HepG2 (cell line): Measurements from ENCODE around the gene CARD9. TPM values are rescaled to one million over a fixed set of nuclear protein-coding genes. Genes with fewer than 3 reads are reported as not detected.

ENCODE experiments used
- ELF3 ChIP-seq: IDR thresholded peaks from 2 replicates; pipeline ENCODE4 v1.6.1; 2016; ENCODE audit warnings: missing genetic modification reagents, missing compliant biosample characterization
- FOXJ3 ChIP-seq: sonication (generic); formaldehyde crosslinking; IDR thresholded peaks from 2 replicates; pipeline ENCODE4 v1.4.0; 2020; ENCODE audit warnings: missing genetic modification reagents, mild to moderate bottlenecking, borderline replicate concordance
- MYC ChIP-seq: sonication (generic); formaldehyde crosslinking; IDR thresholded peaks from 2 replicates; pipeline ENCODE4 v1.9.0; 2021; ENCODE audit warnings: missing genetic modification reagents, borderline replicate concordance
- PAF1 ChIP-seq: IDR thresholded peaks from 2 replicates; pipeline ENCODE4 v1.6.1; 2016; ENCODE audit warnings: missing genetic modification reagents, missing compliant biosample characterization
- PAX8 ChIP-seq: sonication (generic); formaldehyde crosslinking; IDR thresholded peaks from 2 replicates; pipeline ENCODE4 v1.8.0; 2022; ENCODE audit warnings: mild to moderate bottlenecking, missing genetic modification reagents, borderline replicate concordance
- STAG1 ChIP-seq: sonication (generic); formaldehyde crosslinking; IDR thresholded peaks from 2 replicates; pipeline ENCODE4 v1.4.0; 2020; ENCODE audit warnings: missing genetic modification reagents
- ZBTB43 ChIP-seq: sonication (generic); formaldehyde crosslinking; conservative IDR thresholded peaks from 2 replicates; pipeline ENCODE4 v1.4.0; 2020; ENCODE audit warnings: missing genetic modification reagents
- ZMAT3 ChIP-seq: sonication (generic); formaldehyde crosslinking; conservative IDR thresholded peaks from 2 replicates; pipeline ENCODE4 v1.7.0; 2021; ENCODE audit warnings: missing genetic modification reagents
- ZNF235 ChIP-seq: sonication (generic); formaldehyde crosslinking; IDR thresholded peaks from 2 replicates; pipeline ENCODE4 v1.8.1; 2023; ENCODE audit warnings: mild to moderate bottlenecking, missing genetic modification reagents, borderline replicate concordance
- ZNF329 ChIP-seq: sonication (generic); formaldehyde crosslinking; IDR thresholded peaks from 2 replicates; pipeline ENCODE4 v1.9.0; 2021; ENCODE audit warnings: low read depth, mild to moderate bottlenecking, missing genetic modification reagents
- ZNF484 ChIP-seq: sonication (generic); formaldehyde crosslinking; IDR thresholded peaks from 2 replicates; pipeline ENCODE4 v1.5.1; 2020; ENCODE audit warnings: mild to moderate bottlenecking, low read depth, missing genetic modification reagents, borderline replicate concordance
- ZNF589 ChIP-seq: sonication (generic); formaldehyde crosslinking; conservative IDR thresholded peaks from 2 replicates; pipeline ENCODE4 v1.8.0; 2022; ENCODE audit warnings: mild to moderate bottlenecking, moderate library complexity, missing genetic modification reagents
- ZNF709 ChIP-seq: sonication (generic); formaldehyde crosslinking; IDR thresholded peaks from 2 replicates; pipeline ENCODE4 v1.5.0; 2020; ENCODE audit warnings: mild to moderate bottlenecking, missing genetic modification reagents
- ZNF816 ChIP-seq: sonication (generic); formaldehyde crosslinking; IDR thresholded peaks from 2 replicates; pipeline ENCODE4 v1.8.0; 2022; ENCODE audit warnings: missing genetic modification reagents, mild to moderate bottlenecking, borderline replicate concordance
- ZNF841 ChIP-seq: sonication (generic); formaldehyde crosslinking; IDR thresholded peaks from 2 replicates; pipeline ENCODE4 v1.8.1; 2023; ENCODE audit warnings: missing genetic modification reagents, borderline replicate concordance
- ZSCAN9 ChIP-seq: IDR thresholded peaks from 2 replicates; pipeline ENCODE4 v1.6.1; 2016; ENCODE audit warnings: borderline replicate concordance
- polyA plus RNA-seq, 8 experiments: library from polyadenylated mRNA; depleted of rRNA in 3 of 8; stranded (reverse) in 7 of 8; unstranded in 1 of 8; fragments of >200 nt; fragmentation: Illumina TruSeq in 4 of 8; extraction: Trizol in 4 of 8; gene quantifications; 2 replicates each; pipeline versions ENCODE4 v1.2.1 to v1.2.3, GENCODE V29; 2011 to 2016; ENCODE audit warnings: low read depth in 4 of 8, missing spikeins in 1 of 8, mixed read lengths in 1 of 8; ENCODE audit not compliant: insufficient read depth in 1 of 8
- total RNA-seq, 5 experiments: library from RNA; depleted of rRNA; stranded (reverse); fragments of >200 nt; fragmentation: Illumina TruSeq; extraction: Trizol; gene quantifications; 2 replicates each; pipeline ENCODE4 v1.2.3, GENCODE V29; 2016; ENCODE audit warnings: low read depth in 1 of 5
- TF ChIP-seq, protein P1 (sequence below), 2 experiments: sonication (generic) in 1 of 2; formaldehyde crosslinking in 1 of 2; IDR thresholded peaks; 2 replicates each; pipeline versions ENCODE4 v1.4.0 to v1.6.1; 2016 to 2020; ENCODE audit warnings: borderline replicate concordance in 1 of 2, low read depth in 1 of 2, mild to moderate bottlenecking in 1 of 2, missing genetic modification reagents in 1 of 2
- TF ChIP-seq, protein P2 (sequence below): sonication (generic); formaldehyde crosslinking; IDR thresholded peaks from 2 replicates; pipeline ENCODE4 v1.4.0; 2020; ENCODE audit warnings: missing genetic modification reagents, borderline replicate concordance
- TF ChIP-seq, protein P3 (sequence below): sonication (generic); formaldehyde crosslinking; IDR thresholded peaks from 2 replicates; pipeline ENCODE4 v1.8.1; 2023; ENCODE audit warnings: missing genetic modification reagents, inconsistent platforms, borderline replicate concordance

Gene CARD9
- total and polyA plus RNA-seq, 2 of the 13 experiments (the other 11 are each of a cell fraction or from before 2014, with no cell fraction given) = 3.3 to 7.4 TPM

GRCh38 chr9:136400038-136400834, 26.8 kb upstream of the CARD9 start, which contains the start of gene SNAPC4 (continued):
- TF ChIP-seq, protein P1, sequence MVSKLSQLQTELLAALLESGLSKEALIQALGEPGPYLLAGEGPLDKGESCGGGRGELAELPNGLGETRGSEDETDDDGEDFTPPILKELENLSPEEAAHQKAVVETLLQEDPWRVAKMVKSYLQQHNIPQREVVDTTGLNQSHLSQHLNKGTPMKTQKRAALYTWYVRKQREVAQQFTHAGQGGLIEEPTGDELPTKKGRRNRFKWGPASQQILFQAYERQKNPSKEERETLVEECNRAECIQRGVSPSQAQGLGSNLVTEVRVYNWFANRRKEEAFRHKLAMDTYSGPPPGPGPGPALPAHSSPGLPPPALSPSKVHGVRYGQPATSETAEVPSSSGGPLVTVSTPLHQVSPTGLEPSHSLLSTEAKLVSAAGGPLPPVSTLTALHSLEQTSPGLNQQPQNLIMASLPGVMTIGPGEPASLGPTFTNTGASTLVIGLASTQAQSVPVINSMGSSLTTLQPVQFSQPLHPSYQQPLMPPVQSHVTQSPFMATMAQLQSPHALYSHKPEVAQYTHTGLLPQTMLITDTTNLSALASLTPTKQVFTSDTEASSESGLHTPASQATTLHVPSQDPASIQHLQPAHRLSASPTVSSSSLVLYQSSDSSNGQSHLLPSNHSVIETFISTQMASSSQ (IDR thresholded peaks at IDR 0.05; ENCODE audit: low read depth) = no peak
- TF ChIP-seq, protein P1 (CRISPR knock-in tag; IDR thresholded peaks at IDR 0.05; ENCODE audit: borderline replicate concordance) = no peak
- TF ChIP-seq PAF1 (CRISPR knock-in tag) = no peak
- TF ChIP-seq ZNF816 = no peak
- TF ChIP-seq ZNF235 (CRISPR knock-in tag) = no peak
- no peak for TF ChIP-seq ZSCAN9
- TF ChIP-seq ZNF484 (CRISPR knock-in tag) = no peak
- TF ChIP-seq ZNF709 (CRISPR knock-in tag) = peak; percentile 60; the same call in 1 of the 2 replicates
- 0 out of 2 replicates have a peak, but pooled peaks have one; percentile 60 for TF ChIP-seq ZMAT3 (CRISPR knock-in tag)
- TF ChIP-seq ZNF841 (CRISPR knock-in tag) = no peak; the same call in 1 of the 2 replicates
- TF ChIP-seq ZNF329 (CRISPR knock-in tag) = no peak
- TF ChIP-seq ELF3 (CRISPR knock-in tag) = 0 out of 2 replicates have a peak, but pooled peaks have one; percentile 12
- TF ChIP-seq PAX8 (CRISPR knock-in tag) = no peak
- TF ChIP-seq, protein P2, sequence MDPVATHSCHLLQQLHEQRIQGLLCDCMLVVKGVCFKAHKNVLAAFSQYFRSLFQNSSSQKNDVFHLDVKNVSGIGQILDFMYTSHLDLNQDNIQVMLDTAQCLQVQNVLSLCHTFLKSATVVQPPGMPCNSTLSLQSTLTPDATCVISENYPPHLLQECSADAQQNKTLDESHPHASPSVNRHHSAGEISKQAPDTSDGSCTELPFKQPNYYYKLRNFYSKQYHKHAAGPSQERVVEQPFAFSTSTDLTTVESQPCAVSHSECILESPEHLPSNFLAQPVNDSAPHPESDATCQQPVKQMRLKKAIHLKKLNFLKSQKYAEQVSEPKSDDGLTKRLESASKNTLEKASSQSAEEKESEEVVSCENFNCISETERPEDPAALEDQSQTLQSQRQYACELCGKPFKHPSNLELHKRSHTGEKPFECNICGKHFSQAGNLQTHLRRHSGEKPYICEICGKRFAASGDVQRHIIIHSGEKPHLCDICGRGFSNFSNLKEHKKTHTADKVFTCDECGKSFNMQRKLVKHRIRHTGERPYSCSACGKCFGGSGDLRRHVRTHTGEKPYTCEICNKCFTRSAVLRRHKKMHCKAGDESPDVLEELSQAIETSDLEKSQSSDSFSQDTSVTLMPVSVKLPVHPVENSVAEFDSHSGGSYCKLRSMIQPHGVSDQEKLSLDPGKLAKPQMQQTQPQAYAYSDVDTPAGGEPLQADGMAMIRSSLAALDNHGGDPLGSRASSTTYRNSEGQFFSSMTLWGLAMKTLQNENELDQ (CRISPR knock-in tag) = no peak
- TF ChIP-seq ZBTB43 = 0 out of 2 replicates have a peak, but pooled peaks have one; percentile 23
- TF ChIP-seq STAG1 (CRISPR knock-in tag) = peak; percentile 88
- TF ChIP-seq, protein P3, sequence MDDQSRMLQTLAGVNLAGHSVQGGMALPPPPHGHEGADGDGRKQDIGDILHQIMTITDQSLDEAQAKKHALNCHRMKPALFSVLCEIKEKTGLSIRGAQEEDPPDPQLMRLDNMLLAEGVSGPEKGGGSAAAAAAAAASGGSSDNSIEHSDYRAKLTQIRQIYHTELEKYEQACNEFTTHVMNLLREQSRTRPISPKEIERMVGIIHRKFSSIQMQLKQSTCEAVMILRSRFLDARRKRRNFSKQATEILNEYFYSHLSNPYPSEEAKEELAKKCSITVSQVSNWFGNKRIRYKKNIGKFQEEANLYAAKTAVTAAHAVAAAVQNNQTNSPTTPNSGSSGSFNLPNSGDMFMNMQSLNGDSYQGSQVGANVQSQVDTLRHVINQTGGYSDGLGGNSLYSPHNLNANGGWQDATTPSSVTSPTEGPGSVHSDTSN (CRISPR knock-in tag) = no peak
- TF ChIP-seq MYC (CRISPR knock-in tag) = peak; percentile 71
- no peak for TF ChIP-seq FOXJ3
- 0 out of 2 replicates have a peak, but pooled peaks have one; percentile 71 for TF ChIP-seq ZNF589 (CRISPR knock-in tag)
